Smooth muscle cell of the brain vasculature (primary cell): ENCODE data around the gene ME3.
"Not testable (repeated sequence)": the region's sequence is repeated elsewhere in the genome, so short reads cannot be mapped to it uniquely, and the experiment has no call there.

Source experiments
- DNase-seq: peaks from one replicate; pipeline ENCODE4 v3.0.0-alpha.2; 2012; ENCODE audit warnings: low read depth, low spot score

Gene ME3

GRCh38 chr11:86433361-86434095, 238.9 kb downstream of the ME3 start:
- DNase-seq = not testable (repeated sequence)

DNA sequence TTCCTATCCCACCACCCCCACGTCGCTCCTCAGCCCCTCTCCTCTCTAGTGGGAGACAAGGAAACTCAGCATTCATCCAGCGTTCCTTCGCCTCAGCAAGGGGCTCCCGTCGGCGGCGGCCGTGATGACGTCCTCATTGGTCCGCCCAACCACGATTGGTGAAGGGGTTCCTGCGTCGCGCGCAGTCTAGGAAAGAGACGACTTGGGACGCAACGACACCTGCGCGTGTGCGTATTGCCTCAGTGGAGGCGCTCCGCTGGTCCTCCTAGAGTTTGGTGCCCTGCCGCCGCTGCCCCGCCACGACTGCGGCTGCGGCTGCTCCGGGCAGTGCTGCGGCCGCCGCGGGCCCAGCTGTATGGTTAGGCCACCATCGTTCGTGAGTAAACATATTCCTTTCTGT, 241.2 kb downstream of the ME3 start:
- DNase-seq = no peak

DNA sequence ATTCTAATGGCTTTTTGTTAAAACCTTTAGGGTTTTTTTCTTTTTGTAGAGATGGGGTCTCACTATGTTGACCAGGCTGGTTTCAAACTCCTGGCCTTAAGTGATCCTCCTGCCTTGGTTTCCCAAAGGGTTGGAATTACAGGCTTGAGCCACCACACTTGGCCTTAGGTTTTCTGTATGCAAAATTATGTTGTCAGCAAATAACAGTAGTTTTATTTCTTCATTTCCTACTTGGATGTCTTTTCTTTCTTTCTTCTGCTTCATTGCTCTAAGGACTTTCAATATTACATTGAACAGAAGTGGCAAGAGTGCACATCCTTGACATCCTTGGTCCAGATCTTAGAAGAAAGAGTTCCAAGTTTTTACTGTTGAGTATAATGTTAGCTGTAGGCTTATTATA, 245.0 kb downstream of the ME3 start:
- DNase-seq = no peak

- DNase-seq = not testable (repeated sequence)
Measured at GRCh38 chr11:86423488-86423887, 248.9 kb downstream of the ME3 start.

GRCh38 chr11:86422371-86422770, 250.0 kb downstream of the ME3 start:
- no peak for DNase-seq

- DNase-seq = no peak
Measured at GRCh38 chr11:86421946-86422345, 250.5 kb downstream of the ME3 start.

DNA sequence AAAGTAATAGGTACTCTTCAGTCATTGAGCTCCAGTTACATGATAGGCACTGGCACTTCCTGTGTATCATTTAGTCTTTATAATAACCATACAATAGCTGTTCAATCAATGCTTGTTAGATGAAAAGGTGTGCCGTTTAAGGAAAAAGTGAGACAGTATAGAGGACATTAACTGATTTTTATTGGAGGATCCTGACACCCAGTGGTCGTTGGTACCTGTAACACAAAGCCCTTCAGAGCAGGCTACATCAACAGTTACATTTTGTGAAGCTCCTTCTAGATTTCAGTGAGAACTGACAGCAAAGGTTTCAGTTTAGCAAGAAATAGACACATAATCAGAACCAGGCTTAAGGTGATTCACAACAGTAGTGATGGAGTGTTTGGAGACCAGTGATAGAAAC, 253.5 kb downstream of the ME3 start:
- DNase-seq = no peak

DNA sequence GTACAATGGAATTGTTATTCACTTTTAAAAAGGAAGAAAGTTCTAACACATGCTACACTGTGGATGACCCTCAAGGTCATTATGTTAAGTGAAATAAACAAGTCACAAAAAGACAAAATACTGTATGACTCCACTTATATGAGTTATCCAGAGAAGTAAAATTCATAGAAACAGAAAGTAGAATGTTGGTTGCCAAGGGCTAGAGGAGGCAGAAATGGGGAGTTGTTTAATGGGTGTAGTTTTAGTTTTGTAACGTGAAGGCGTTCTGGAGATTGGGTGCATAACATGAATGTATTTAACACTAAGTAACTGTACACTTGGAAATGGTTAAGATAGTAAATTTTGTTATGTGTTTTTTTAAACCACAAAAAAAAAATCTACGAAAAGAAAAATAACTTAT, 253.9 kb downstream of the ME3 start:
- no peak for DNase-seq

DNA sequence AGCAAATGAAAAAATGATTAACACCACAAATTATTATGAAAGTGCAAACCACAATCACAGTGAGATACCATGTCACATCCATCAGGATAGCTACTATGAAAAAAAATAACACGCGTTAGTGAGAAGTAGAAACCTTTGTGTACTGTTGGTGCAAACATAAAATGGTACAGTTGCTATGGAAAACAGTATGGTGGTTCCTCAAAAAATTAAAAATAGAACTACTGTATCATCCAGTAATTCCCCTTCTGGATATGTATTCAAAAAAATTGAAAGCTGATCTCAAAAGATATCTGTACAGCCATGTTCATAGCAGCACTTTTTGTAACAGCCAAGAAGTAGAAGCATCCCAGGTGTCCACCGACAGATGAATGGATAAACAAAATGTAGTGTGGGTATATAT, 254.3 kb downstream of the ME3 start:
- DNase-seq = no peak

GRCh38 chr11:86416951-86417350, 255.5 kb downstream of the ME3 start:
- not testable (repeated sequence) for DNase-seq

- DNase-seq = no peak
Measured at GRCh38 chr11:86416494-86416893, 255.9 kb downstream of the ME3 start.

DNA sequence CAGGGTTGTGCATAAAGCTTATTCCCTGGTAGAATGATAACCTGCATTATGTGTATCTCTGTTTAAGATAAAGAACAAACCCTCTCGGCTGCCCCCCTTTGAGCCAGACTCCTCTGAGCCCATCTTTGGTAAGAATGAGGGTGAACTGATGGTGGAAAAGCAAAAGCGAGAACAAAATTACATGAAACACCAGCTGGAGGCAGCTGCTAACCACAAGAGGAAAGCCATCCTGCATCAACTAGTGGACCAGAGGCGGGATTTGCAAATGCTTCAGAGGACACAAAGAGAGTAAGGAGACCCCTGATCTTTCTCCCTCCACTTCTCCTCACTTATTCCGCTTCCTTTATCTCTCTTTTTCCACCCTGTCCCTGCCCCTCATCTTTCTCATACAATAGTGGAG, 257.4 kb downstream of the ME3 start:
- no peak for DNase-seq

- DNase-seq = no peak
Measured at GRCh38 chr11:86414032-86414431, 258.4 kb downstream of the ME3 start.

DNA sequence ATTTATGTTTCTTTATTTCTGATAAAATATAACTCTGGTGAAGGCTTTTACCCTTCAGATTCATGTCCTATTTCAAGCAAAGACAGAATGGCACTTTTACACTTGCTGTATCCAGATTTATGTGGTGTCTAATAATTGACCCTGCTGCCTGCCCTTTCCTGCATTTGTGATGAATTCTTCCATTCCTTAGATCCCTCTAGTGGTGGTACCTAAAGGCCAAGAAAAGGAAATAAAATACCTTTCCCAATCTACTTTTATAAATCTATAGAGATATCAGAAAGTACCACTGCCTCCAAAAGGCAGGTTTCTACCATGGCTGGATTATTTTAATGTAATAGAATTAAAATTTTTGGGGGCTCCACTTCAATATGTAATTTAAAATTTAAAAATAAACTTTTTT, 263.6 kb downstream of the ME3 start:
- no peak for DNase-seq

GRCh38 chr11:86403458-86403857, 269.0 kb downstream of the ME3 start:
- DNase-seq = no peak

- no peak for DNase-seq
Measured at GRCh38 chr11:86398106-86398505, 274.3 kb downstream of the ME3 start.

- no peak for DNase-seq
Measured at GRCh38 chr11:86397351-86397750, 275.1 kb downstream of the ME3 start.

DNA sequence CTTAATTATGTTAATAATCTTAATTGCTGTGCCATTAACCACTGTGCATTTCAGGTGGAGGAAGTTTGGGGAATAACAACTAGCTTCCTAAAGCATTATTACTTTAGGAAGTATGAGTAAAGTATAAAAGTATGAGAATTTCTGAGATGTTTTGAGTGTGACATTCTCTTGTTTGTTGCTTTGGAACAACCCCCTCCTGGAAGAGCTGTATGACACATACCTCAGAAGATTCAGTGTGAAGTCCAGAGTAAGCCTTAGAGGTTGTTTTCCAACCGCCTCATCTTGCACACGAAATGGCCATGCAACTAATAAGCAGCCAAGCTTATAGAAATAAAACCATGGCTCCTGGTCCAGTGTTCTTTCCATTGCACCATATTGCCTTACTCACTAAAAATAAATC, 276.0 kb downstream of the ME3 start:
- no peak for DNase-seq

DNA sequence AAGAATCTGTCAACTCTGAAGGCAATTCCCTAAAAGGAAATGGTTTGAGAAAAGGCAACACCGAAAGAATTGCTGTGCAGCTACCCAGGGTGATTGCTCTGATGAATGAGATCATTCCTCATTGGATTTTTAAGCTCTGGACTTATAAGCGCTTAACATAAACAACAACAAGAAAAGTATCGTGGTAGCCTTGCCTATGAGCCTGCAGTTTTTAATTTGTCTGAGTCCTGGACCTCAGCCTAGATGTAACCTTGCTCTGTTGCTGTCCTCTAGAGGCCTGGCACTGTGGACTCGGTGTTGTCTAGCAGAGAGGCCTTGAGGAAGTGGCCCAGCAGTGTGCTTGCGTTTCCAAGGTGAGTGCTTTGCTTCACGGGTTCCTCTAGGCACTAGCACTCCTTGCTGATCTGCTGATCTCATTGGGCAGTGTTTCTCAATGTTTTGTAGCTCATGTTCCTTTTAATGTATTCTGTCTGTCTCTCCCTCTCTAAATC, 277.3 kb downstream of the ME3 start:
- no peak for DNase-seq
